ENCODE data around the gene ZNF438. TPM values are rescaled to one million over a fixed set of nuclear protein-coding genes. Genes with fewer than 3 reads are reported as not detected.

The ZNF438 gene
- polyA plus RNA-seq, 12 donors = 12.7 to 19.7 (median 15.1) TPM; not detected in 1

GRCh38 chr10:30850776-30851175 lies 180.9 kb downstream of the ZNF438 start:
- no peak for DNase-seq

- no peak for DNase-seq
Observed at GRCh38 chr10:30849231-30850035, 182.2 kb downstream of the ZNF438 start.

- no peak for DNase-seq
Observed at GRCh38 chr10:30848396-30849032, 183.2 kb downstream of the ZNF438 start.

- DNase-seq = no peak
Observed at GRCh38 chr10:30847642-30848041, 184.0 kb downstream of the ZNF438 start.

GRCh38 chr10:30847199-30847598 lies 184.5 kb downstream of the ZNF438 start:
- DNase-seq = no peak

GRCh38 chr10:30846710-30847109 lies 185.0 kb downstream of the ZNF438 start:
- no peak for DNase-seq

- peak; percentile 79 for DNase-seq
Observed at GRCh38 chr10:30842894-30843293, 188.8 kb downstream of the ZNF438 start.

GRCh38 chr10:30842185-30842584 lies 189.5 kb downstream of the ZNF438 start:
- DNase-seq = no peak

- DNase-seq = peak; percentile 93
Observed at GRCh38 chr10:30840395-30841050, 191.1 kb downstream of the ZNF438 start.

- no peak for DNase-seq
Observed at GRCh38 chr10:30839652-30840051, 192.0 kb downstream of the ZNF438 start.

GRCh38 chr10:30836406-30836805 lies 195.3 kb downstream of the ZNF438 start:
- DNase-seq = no peak

- DNase-seq = no peak
Observed at GRCh38 chr10:30835146-30835545, 196.5 kb downstream of the ZNF438 start.

- no peak for DNase-seq
Observed at GRCh38 chr10:30834651-30835050, 197.0 kb downstream of the ZNF438 start.

GRCh38 chr10:30834153-30834552 lies 197.5 kb downstream of the ZNF438 start:
- DNase-seq = no peak

GRCh38 chr10:30833628-30833970 lies 198.1 kb downstream of the ZNF438 start:
- no peak for DNase-seq

GRCh38 chr10:30832749-30833627 lies 198.7 kb downstream of the ZNF438 start:
- DNase-seq = no peak

GRCh38 chr10:30832001-30832748 lies 199.5 kb downstream of the ZNF438 start:
- DNase-seq = no peak

GRCh38 chr10:30831426-30831825 lies 200.2 kb downstream of the ZNF438 start:
- no peak for DNase-seq

GRCh38 chr10:30830315-30831230 lies 201.1 kb downstream of the ZNF438 start:
- no peak for DNase-seq

- no peak for DNase-seq
Observed at GRCh38 chr10:30829901-30830300, 201.8 kb downstream of the ZNF438 start.
